Right lobe of liver (tissue), 4 donors: ENCODE data around the gene CACNA1D.

Source experiments
- CTCF ChIP-seq, 4 donors: fragments of 200-600 bp in 3 of 4; fragments of 450-650 bp in 1 of 4; IDR thresholded peaks; one replicate each; pipeline versions ENCODE4 v1.5.1 to v1.8.0; 2016 to 2022; ENCODE audit warnings: antibody characterized with exemption in 4 of 4, mild to moderate bottlenecking in 2 of 4
- POLR2A ChIP-seq: fragments of 450-650 bp; IDR thresholded peaks from one replicate; pipeline ENCODE4 v1.6.1; 2017; ENCODE audit warnings: antibody characterized with exemption, mild to moderate bottlenecking
- donor health status: DM: no; HTN: no; CAD: no.
- donor health status: DM: no; HTN: no; CAD: no.
- donor health status: DM: no; HTN: yes; CAD: no.

- TF ChIP-seq CTCF (IDR thresholded peaks at IDR 0.05): no peak
- TF ChIP-seq POLR2A: no peak
These were observed 259.9 kb downstream of the CACNA1D start for GRCh38 chr3:53754325-53754724.
